Measurements from ENCODE around the gene PSMD5. TPM values are rescaled to one million over a fixed set of nuclear protein-coding genes. Genes with fewer than 3 reads are reported as not detected.

PSMD5 gene
- total RNA-seq, 1 experiment from 2014 or later: 64.9 TPM

DNA sequence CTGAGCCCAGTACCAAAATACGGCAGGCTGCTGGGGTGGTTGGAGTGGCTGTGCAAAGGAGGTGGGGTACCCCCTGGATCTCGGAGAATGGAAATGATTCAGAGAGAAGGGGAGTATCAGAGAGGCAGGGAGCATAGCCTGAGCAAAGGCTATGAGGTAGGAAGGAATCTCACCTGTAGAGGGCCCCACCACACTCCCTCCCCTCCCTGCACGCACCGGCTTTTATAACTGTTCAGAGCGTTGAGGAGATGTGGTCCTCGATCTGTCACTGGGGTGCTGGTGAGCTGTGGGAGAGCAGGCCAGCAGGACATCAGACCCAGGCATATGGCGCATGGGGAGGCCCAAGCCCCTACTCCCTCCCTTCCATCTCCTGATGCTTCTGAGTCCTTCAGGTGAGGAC lies 21.1 kb upstream of the PSMD5 start:
- intact Hi-C loops (cut with micrococcal nuclease; ENCODE audit: unreplicated experiment): no loop called here
- Histone ChIP-seq H3K36me3 (ENCODE audit: insufficient read depth, low read length, poor library complexity, severe bottlenecking) (peaks cover 24% of the 10 kb centered on the region), H3K9me3 (ENCODE audit: low read depth, low read length, poor library complexity, severe bottlenecking) (no peaks in the 10 kb centered on the region), H3K4me1 (ENCODE audit: insufficient read depth, low read length, poor library complexity, severe bottlenecking) (peaks cover 5% of the 10 kb centered on the region), H3K4me3 (ENCODE audit: low read depth, low read length, poor library complexity, severe bottlenecking) (no peak overlapping the region), H3K27me3 (replicated peaks; ENCODE audit: insufficient read depth, low read depth, low read length, poor library complexity) (no peaks in the 10 kb centered on the region), H3K27ac (ENCODE audit: low read depth, low read length, poor library complexity, severe bottlenecking) (no peak overlapping the region)
- ChIA-PET CTCF (no interaction called here), POLR2A (ENCODE audit: low non-redundant PET) (no interaction called here)
- no peak for DNase-seq (ENCODE audit: low spot score)
- TF ChIP-seq, protein P1, sequence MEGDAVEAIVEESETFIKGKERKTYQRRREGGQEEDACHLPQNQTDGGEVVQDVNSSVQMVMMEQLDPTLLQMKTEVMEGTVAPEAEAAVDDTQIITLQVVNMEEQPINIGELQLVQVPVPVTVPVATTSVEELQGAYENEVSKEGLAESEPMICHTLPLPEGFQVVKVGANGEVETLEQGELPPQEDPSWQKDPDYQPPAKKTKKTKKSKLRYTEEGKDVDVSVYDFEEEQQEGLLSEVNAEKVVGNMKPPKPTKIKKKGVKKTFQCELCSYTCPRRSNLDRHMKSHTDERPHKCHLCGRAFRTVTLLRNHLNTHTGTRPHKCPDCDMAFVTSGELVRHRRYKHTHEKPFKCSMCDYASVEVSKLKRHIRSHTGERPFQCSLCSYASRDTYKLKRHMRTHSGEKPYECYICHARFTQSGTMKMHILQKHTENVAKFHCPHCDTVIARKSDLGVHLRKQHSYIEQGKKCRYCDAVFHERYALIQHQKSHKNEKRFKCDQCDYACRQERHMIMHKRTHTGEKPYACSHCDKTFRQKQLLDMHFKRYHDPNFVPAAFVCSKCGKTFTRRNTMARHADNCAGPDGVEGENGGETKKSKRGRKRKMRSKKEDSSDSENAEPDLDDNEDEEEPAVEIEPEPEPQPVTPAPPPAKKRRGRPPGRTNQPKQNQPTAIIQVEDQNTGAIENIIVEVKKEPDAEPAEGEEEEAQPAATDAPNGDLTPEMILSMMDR (conservative IDR thresholded peaks at IDR 0.05; ENCODE audit: low read depth, low read length): no peak
- TF ChIP-seq EZH2 (IDR thresholded peaks at IDR 0.05; ENCODE audit: borderline replicate concordance, low read depth, low read length, poor library complexity, severe bottlenecking): no peak
- BruUV-seq (replicated peaks): no TSS peak

DNA sequence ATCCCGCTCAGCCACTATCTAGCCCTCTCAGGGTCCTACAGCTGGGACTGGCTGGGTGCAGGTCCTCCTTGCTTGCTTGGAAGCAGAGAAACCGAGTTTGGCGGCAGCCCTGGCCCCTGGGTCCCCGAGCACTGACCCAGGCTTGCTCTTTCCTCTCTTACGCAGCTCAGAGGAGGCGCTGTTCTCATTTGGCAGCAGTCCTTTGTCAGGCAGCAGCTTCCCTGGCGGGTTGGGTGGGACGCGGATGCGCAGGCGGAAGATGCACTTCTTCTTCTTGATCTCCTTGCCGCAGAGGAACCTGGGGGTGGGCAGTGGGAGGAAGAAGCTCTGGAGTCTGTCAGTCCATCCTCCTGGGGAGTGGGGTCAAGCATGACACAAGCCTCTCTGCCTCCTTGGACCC lies 19.7 kb upstream of the PSMD5 start:
- Histone ChIP-seq H3K36me3 (ENCODE audit: insufficient read depth, low read length, poor library complexity, severe bottlenecking) (peaks cover 29% of the 10 kb centered on the region), H3K27ac (ENCODE audit: low read depth, low read length, poor library complexity, severe bottlenecking) (no peak overlapping the region), H3K4me1 (ENCODE audit: insufficient read depth, low read length, poor library complexity, severe bottlenecking) (no peaks in the 10 kb centered on the region), H3K4me3 (ENCODE audit: low read depth, low read length, poor library complexity, severe bottlenecking) (no peak overlapping the region), H3K27me3 (replicated peaks; ENCODE audit: insufficient read depth, low read depth, low read length, poor library complexity) (no peaks in the 10 kb centered on the region), H3K9me3 (ENCODE audit: low read depth, low read length, poor library complexity, severe bottlenecking) (no peaks in the 10 kb centered on the region)
- BruUV-seq (replicated peaks): no TSS peak
- intact Hi-C loops (cut with micrococcal nuclease; ENCODE audit: unreplicated experiment): no loop called here
- CTCF ChIA-PET: no interaction called here
- POLR2A ChIA-PET (ENCODE audit: low non-redundant PET): no interaction called here
- no peak for DNase-seq (ENCODE audit: low spot score)
- TF ChIP-seq EZH2 (IDR thresholded peaks at IDR 0.05; ENCODE audit: borderline replicate concordance, low read depth, low read length, poor library complexity, severe bottlenecking): no peak
- TF ChIP-seq, protein P1 (conservative IDR thresholded peaks at IDR 0.05; ENCODE audit: low read depth, low read length): no peak

DNA sequence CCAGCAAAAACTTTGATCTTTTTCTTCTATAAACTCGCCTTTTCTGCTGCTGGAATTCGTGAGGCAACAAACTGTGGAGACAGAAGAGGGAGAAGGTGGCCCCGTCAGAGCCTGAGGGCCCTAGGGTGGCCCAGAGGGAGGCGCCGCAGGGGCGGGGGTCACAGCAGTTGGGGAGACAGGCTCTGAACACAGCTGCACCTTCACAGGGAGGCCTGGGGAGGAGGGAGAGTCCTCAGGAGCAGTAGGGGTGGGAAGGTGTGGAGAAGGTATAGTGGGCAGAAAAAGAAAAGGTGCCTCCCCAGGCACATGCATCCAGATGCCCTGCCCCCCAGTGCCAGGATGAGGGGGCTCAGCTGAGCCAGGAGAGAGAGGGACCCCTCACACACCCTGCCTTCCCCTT lies 19.2 kb upstream of the PSMD5 start:
- intact Hi-C loops (cut with micrococcal nuclease; ENCODE audit: unreplicated experiment): no loop called here
- Histone ChIP-seq H3K4me1 (ENCODE audit: insufficient read depth, low read length, poor library complexity, severe bottlenecking) (no peaks in the 10 kb centered on the region), H3K9me3 (ENCODE audit: low read depth, low read length, poor library complexity, severe bottlenecking) (no peaks in the 10 kb centered on the region), H3K36me3 (ENCODE audit: insufficient read depth, low read length, poor library complexity, severe bottlenecking) (peaks cover 29% of the 10 kb centered on the region), H3K27ac (ENCODE audit: low read depth, low read length, poor library complexity, severe bottlenecking) (no peak overlapping the region), H3K4me3 (ENCODE audit: low read depth, low read length, poor library complexity, severe bottlenecking) (no peak overlapping the region), H3K27me3 (replicated peaks; ENCODE audit: insufficient read depth, low read depth, low read length, poor library complexity) (no peaks in the 10 kb centered on the region)
- POLR2A ChIA-PET (ENCODE audit: low non-redundant PET): no interaction called here
- no peak for TF ChIP-seq EZH2 (IDR thresholded peaks at IDR 0.05; ENCODE audit: borderline replicate concordance, low read depth, low read length, poor library complexity, severe bottlenecking)
- TF ChIP-seq, protein P1 (conservative IDR thresholded peaks at IDR 0.05; ENCODE audit: low read depth, low read length): no peak
- CTCF ChIA-PET: no interaction called here
- no peak for DNase-seq (ENCODE audit: low spot score)
- no TSS peak for BruUV-seq (replicated peaks)

Measured in A673 (cell line).